ENCODE results near the gene STK11IP. TPM values are rescaled to one million over a fixed set of nuclear protein-coding genes. Genes with fewer than 3 reads are reported as not detected.

Gene STK11IP
- total and polyA plus RNA-seq, 2 donors (not counting 1 experiment from before 2014, with no cell fraction given): 46.8 to 55.6 TPM

DNA sequence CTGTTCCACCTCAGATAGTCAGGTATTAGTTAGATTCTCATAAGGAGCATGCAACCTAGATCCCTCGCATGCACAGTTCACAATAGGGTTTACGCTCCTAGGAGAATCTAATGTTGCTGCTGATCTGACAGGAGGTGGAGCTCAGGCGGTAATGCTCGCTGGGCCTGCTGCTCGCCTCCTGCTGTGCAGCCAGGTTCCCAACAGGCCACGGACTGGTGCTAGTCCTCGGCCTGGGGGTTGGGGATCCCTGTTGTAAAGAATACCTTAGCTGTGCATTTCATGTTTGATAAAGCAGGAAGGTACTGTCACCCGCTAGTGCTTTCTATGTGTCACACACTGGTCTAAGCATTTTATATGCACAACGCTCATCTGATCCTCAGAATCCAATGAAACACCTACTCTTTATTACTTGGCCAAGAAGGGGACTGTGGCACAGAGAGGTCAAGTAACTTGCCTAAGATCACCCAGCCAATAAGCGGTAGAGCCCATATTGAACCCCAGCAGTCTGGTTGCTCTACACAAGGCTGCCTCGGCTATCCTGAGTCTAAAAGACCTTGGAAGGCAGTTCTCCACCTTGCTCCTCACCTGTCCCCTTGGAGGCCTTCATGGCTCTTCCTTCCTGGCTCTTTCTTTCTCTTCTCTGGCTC, 65.6 kb downstream of the STK11IP start:
- no peaks in the 10 kb centered on the region for H4K20me1 ChIP-seq (ENCODE audit: control insufficient read depth, insufficient read depth, low read length, poor library complexity, severe bottlenecking)
- no peaks in the 10 kb centered on the region for H3K79me2 ChIP-seq (ENCODE audit: control insufficient read depth, insufficient read depth, low read length)
- intact Hi-C loops (cut with micrococcal nuclease): no loop called here
- no peak overlapping the region for H3K4me2 ChIP-seq (replicated peaks; ENCODE audit: low read depth, low read length, poor library complexity, severe bottlenecking)
- H3K9me3 Mint-ChIP-seq (ENCODE audit: insufficient read depth): peaks cover 10% of the 10 kb centered on the region
- H3K4me3 ChIP-seq (ENCODE audit: control extremely low read depth in 1 of 5, extremely low read depth in 1 of 5, insufficient read depth in 1 of 5, low read depth in 2 of 5, low read length in 4 of 5): no peak overlapping the region
- 84% methylated on average over 9 of the region's 11 CpGs for WGBS (ENCODE audit: insufficient coverage)
- no peak overlapping the region for H2AFZ ChIP-seq (ENCODE audit: insufficient read depth, low read depth, low read length, poor library complexity, severe bottlenecking)
- ChIA-PET POLR2A (no interaction called here), CTCF (no interaction called here)
- no peak overlapping the region for H3K9ac ChIP-seq (ENCODE audit: low read length)
- H3K27ac Mint-ChIP-seq: no peak overlapping the region
- no peak overlapping the region for H3K4me3 Mint-ChIP-seq
- peaks cover 2 to 17% (median 7%) of the 10 kb centered on the region in 3 donors for H3K9me3 ChIP-seq (ENCODE audit: control extremely low read depth in 1 of 3, control insufficient read depth in 2 of 3, insufficient read depth in 1 of 3, low read length in 2 of 3)
- no peaks in the 10 kb centered on the region for H3K4me1 ChIP-seq (ENCODE audit: control insufficient read depth in 2 of 2, insufficient read depth in 2 of 2, low read length in 2 of 2)
- DNase-seq (no peak), ATAC-seq (ENCODE audit: low read depth) (no peak)
- H3K27me3 Mint-ChIP-seq: peaks cover 33% of the 10 kb centered on the region
- no peak overlapping the region for H3K27ac ChIP-seq (ENCODE audit: low read length in 2 of 2)
- H3K4me1 Mint-ChIP-seq: no peaks in the 10 kb centered on the region
- H3K27me3 ChIP-seq (replicated peaks in 1 of 4; ENCODE audit: control extremely low read depth in 1 of 4, control insufficient read depth in 3 of 4, insufficient read depth in 4 of 4, low read length in 3 of 4): peaks cover 0 to 9% (median 0%) of the 10 kb centered on the region in 4 experiments
- TF ChIP-seq, protein P1, sequence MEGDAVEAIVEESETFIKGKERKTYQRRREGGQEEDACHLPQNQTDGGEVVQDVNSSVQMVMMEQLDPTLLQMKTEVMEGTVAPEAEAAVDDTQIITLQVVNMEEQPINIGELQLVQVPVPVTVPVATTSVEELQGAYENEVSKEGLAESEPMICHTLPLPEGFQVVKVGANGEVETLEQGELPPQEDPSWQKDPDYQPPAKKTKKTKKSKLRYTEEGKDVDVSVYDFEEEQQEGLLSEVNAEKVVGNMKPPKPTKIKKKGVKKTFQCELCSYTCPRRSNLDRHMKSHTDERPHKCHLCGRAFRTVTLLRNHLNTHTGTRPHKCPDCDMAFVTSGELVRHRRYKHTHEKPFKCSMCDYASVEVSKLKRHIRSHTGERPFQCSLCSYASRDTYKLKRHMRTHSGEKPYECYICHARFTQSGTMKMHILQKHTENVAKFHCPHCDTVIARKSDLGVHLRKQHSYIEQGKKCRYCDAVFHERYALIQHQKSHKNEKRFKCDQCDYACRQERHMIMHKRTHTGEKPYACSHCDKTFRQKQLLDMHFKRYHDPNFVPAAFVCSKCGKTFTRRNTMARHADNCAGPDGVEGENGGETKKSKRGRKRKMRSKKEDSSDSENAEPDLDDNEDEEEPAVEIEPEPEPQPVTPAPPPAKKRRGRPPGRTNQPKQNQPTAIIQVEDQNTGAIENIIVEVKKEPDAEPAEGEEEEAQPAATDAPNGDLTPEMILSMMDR (IDR thresholded peaks at IDR 0.05): no peak
- TF ChIP-seq EZH2 (IDR thresholded peaks at IDR 0.05; ENCODE audit: borderline replicate concordance, insufficient read depth, low read depth, low read length, poor library complexity, severe bottlenecking): no peak
- H3K36me3 ChIP-seq (replicated peaks in 1 of 2; ENCODE audit: control extremely low read depth in 1 of 2, control insufficient read depth in 1 of 2, extremely low read depth in 1 of 2, insufficient read depth in 2 of 2, low read length in 1 of 2): no peaks in the 10 kb centered on the region

DNA sequence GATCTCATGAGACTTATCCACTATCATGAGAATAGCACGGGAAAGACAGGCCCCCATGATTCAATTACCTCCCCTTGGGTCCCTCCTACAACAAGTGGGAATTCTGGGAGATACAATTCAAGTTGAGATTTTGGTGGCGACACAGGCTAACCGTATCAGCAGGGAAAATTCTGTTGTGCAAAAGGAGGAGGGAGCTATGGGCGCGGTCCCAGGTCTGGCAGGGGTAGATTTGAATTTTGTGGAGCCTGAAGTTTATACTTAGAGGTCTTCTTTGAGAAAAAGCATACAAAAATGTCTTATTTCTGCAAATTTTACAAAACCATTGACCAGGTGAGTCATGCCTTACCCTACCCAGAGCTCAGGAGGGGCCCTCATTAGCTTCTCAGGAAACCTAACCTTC, 66.4 kb downstream of the STK11IP start:
- TF ChIP-seq, protein P1 (IDR thresholded peaks at IDR 0.05): no peak
- no peak for TF ChIP-seq EZH2 (IDR thresholded peaks at IDR 0.05; ENCODE audit: borderline replicate concordance, insufficient read depth, low read depth, low read length, poor library complexity, severe bottlenecking)
- no peaks in the 10 kb centered on the region for H3K4me1 ChIP-seq (ENCODE audit: control insufficient read depth in 2 of 2, insufficient read depth in 2 of 2, low read length in 2 of 2)
- H2AFZ ChIP-seq (ENCODE audit: insufficient read depth, low read depth, low read length, poor library complexity, severe bottlenecking): no peak overlapping the region
- 94% methylated on average over 2 of the region's 5 CpGs for WGBS (ENCODE audit: insufficient coverage)
- DNase-seq: no peak
- H3K9me3 ChIP-seq (ENCODE audit: control extremely low read depth in 1 of 3, control insufficient read depth in 2 of 3, insufficient read depth in 1 of 3, low read length in 2 of 3): peaks cover 2 to 17% (median 7%) of the 10 kb centered on the region in 3 donors
- H3K27ac Mint-ChIP-seq: no peak overlapping the region
- POLR2A ChIA-PET: no interaction called here
- H3K9me3 Mint-ChIP-seq (ENCODE audit: insufficient read depth): peaks cover 10% of the 10 kb centered on the region
- H3K4me1 Mint-ChIP-seq: no peaks in the 10 kb centered on the region
- CTCF ChIA-PET: no interaction called here
- H3K27me3 ChIP-seq (replicated peaks in 1 of 4; ENCODE audit: control extremely low read depth in 1 of 4, control insufficient read depth in 3 of 4, insufficient read depth in 4 of 4, low read length in 3 of 4): peaks cover 0 to 7% (median 0%) of the 10 kb centered on the region in 4 experiments
- H3K79me2 ChIP-seq (ENCODE audit: control insufficient read depth, insufficient read depth, low read length): no peaks in the 10 kb centered on the region
- H3K4me2 ChIP-seq (replicated peaks; ENCODE audit: low read depth, low read length, poor library complexity, severe bottlenecking): no peak overlapping the region
- no peak for ATAC-seq (ENCODE audit: low read depth)
- no peak overlapping the region for H3K4me3 ChIP-seq (ENCODE audit: control extremely low read depth in 1 of 5, extremely low read depth in 1 of 5, insufficient read depth in 1 of 5, low read depth in 2 of 5, low read length in 4 of 5)
- H3K27ac ChIP-seq (ENCODE audit: low read length in 2 of 2): no peak overlapping the region
- H3K4me3 Mint-ChIP-seq: no peak overlapping the region
- H3K9ac ChIP-seq (ENCODE audit: low read length): no peak overlapping the region
- intact Hi-C loops (cut with micrococcal nuclease): no loop called here
- no peaks in the 10 kb centered on the region for H3K36me3 ChIP-seq (replicated peaks in 1 of 2; ENCODE audit: control extremely low read depth in 1 of 2, control insufficient read depth in 1 of 2, extremely low read depth in 1 of 2, insufficient read depth in 2 of 2, low read length in 1 of 2)
- no peaks in the 10 kb centered on the region for H4K20me1 ChIP-seq (ENCODE audit: control insufficient read depth, insufficient read depth, low read length, poor library complexity, severe bottlenecking)
- peaks cover 34% of the 10 kb centered on the region for H3K27me3 Mint-ChIP-seq
